GM12865 (cell line): ENCODE results near the gene SIX4.

Source experiments
- DNase-seq: peaks from one replicate; pipeline ENCODE4 v3.0.0; 2010; ENCODE audit warnings: low read depth
- H3K4me3 ChIP-seq: 2 replicates; pipeline ENCODE4 v1.5.1; 2011; ENCODE audit warnings: mild to moderate bottlenecking, low read depth, low read length, control low read depth
- CTCF ChIP-seq: IDR thresholded peaks from 2 replicates; pipeline ENCODE4 v1.5.1; 2011; ENCODE audit warnings: low read length, control low read depth, low read depth, inconsistent platforms; ENCODE audit not compliant: insufficient read depth; ENCODE audit errors: missing control alignments

SIX4 gene

GRCh38 chr14:60723907-60724618 is at the start of gene SIX4:
TSS of gene SIX4 (minus strand) at chr14:60724351. CDS start at chr14:60724074, 277 bp downstream.
- no peak for TF ChIP-seq CTCF
- peak within 1 kb of the TSS; percentile 72 for H3K4me3 ChIP-seq
- peak; percentile 62 for DNase-seq

- peak; percentile 9 for DNase-seq
- no peak for TF ChIP-seq CTCF
- H3K4me3 ChIP-seq, result no peak overlapping the region
Measured at GRCh38 chr14:60773558-60773957, 49.4 kb upstream of the SIX4 start.

GRCh38 chr14:60771117-60771516 is 47.0 kb upstream of the SIX4 start:
- no peak overlapping the region for H3K4me3 ChIP-seq
- TF ChIP-seq CTCF, result no peak
- no peak for DNase-seq

GRCh38 chr14:60768602-60769001 is 44.5 kb upstream of the SIX4 start:
- no peak overlapping the region for H3K4me3 ChIP-seq
- no peak for TF ChIP-seq CTCF
- no peak for DNase-seq

- H3K4me3 ChIP-seq, result no peak overlapping the region
- no peak for DNase-seq
- TF ChIP-seq CTCF, result no peak
Measured at GRCh38 chr14:60760644-60761364, 36.7 kb upstream of the SIX4 start.

- H3K4me3 ChIP-seq, result no peak overlapping the region
- no peak for DNase-seq
Measured at GRCh38 chr14:60760209-60760608, 36.1 kb upstream of the SIX4 start.

More at GRCh38 chr14:60760209-60760608, 36.1 kb upstream of the SIX4 start:
- no peak for TF ChIP-seq CTCF
